Suppressor macrophage treated with lipopolysaccharide for 1 hour (primary cell): ENCODE data around the gene PLA2R1.
A peak's percentile ranks its signal among the peaks of the same experiment; 100 is the strongest.
"Not testable (repeated sequence)": the region's sequence is repeated elsewhere in the genome, so short reads cannot be mapped to it uniquely, and the experiment has no call there.

Experiments used
- DNase-seq, 3 donors: peaks; one replicate each; pipeline ENCODE4 v3.0.0-alpha.2; 2020 to 2022

The PLA2R1 gene

DNA sequence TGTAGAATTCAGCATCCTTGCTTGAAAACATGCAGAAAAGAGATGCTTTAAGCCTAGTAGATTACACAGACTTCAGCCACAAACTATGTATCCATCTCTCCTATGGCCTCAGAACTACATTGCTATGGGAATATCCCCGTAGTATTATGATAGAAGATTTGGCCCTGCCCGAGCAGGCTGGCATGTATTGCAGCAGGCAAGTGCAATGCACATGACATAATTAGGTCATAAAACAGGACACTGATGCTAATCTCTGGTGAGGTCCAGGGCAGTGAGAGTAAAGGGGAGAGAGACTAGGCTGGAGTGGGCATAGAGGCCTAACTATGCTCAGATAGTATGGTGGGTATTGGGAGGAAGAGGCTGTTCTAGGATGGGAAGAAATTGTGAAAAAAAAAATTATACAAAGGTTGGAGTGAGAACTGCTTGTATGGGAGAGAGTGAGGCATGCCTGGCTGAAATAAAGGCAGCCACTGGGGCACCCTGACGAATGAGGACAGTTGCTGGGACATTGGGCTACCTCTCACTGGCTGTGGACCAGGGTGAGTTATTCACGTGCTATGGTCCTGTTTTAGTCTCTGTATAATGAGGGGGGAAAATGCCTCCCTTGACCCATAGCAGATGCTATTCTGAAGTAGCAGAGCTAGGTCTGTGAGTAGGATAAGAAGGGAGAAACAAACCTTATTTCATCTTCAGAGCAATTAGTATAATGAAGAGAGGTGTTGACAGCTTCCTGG lies 1.6 kb upstream of the PLA2R1 start:
- DNase-seq, result no peak

DNA sequence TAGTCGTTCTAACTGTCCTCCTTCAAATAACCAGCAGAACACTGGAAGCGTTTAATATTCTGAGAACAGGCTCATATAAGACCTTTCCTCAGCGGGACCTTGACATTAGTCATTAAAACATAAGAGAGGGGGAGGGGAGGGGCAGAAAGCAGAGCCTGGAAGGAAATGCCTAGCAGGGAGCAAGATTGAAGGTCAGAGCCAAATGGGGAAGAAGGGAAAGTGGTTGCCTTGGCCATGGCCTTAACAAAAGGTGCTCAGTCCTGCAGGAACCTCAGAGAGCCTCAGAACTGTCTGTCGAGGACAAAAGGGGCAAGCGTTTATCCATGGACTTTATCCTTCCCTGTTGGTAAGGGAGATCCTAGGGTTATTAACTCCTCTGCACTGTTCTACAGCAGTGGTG lies 856 bp upstream of the PLA2R1 start:
- DNase-seq, result peak in 2 of 3 donors; percentile 9 to 11

DNA sequence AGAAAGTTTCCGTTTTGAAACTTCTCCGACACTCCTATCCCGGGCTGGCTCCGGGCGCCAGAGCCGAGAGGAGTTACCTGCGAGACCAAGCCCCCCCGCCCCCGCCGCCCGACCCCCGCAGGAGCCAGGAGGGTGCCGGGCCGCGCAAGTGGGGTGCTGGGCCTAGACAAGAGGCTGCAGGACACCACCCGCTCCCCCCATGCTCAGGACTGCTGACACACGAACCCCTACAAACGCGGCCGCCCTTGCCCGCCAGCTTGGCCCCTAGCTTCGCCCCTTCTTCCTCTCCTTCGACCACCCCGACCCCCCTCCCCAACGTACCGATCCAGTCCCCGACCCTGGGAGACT lies 497 bp downstream of the PLA2R1 start:
- DNase-seq, result peak in 2 of 3 donors; percentile 3 to 16

DNA sequence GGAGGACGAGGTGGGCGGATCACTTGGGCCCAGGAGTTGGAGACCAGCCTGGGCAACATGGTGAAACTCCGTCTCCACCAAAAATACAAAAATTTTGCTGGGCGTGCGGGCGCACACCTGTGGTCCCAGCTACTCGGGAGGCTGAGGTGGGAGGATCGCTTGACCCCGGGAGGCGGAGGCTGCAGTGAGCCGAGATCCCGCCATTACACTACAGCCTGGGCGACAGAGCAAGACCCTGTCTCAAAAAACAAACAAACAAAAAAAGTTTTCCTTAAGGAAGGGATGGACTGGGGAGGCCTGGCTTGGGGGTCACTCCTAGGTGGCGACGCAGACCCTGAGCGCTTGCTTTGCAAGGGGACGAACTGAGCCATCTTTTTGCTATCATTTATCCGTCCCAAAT lies 882 bp downstream of the PLA2R1 start:
- DNase-seq, result no peak

DNA sequence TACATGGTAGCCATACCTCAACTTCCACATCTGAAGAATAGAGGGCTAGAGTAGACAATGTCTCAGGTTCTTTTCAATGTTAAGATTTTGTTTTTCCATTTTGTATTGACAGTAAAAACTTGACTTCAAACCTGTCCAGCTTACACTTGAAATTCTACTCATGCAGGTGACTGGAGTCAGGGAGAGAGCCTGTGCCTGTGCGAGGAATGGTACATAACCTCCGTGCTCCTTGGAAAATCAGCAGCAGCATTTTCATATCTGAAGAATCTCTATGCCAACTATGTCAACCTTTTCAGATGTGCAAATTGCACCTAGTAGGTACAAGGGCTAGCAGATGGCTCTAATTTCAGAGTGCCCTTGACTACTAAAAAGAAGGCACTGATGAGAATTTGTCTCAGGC lies 2.1 kb downstream of the PLA2R1 start:
- DNase-seq, result no peak

DNA sequence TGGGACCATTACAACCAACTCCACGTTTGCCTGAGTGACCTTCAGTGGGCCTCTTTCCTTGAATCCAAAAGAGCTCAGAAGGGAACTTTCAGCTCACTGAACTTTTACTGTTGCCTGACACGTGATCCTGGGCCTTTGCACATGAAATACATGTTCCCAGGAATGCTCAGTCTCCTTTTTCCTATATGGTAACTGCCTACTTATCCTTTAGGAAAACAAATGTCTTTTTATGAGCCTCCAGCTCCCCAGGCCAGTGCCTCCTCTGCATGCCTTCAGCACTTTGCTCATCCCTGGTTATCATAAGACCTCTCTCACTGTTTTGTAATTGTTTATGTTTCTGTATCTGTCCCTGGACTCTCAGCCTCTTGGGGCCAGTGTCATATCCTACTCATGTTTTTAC lies 5.1 kb downstream of the PLA2R1 start:
- no peak for DNase-seq

DNA sequence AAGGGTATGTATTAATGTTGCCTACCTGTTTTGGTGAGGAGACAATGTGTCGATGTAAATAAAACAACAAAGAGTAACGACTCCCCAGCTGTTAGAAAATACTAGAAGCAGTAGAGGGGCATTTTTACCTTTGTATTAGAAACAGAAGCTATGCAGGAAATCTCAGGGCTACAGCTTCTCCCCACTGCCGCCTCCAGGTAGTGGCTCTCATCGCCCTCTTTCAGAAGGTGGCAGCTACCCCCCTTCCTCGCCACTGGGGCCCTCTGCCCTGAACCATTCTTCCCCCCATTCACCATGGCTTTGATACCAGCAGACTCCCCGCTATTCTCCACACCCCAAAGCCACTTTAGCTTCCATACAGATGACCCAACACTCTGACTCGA lies 6.7 kb downstream of the PLA2R1 start:
- no peak for DNase-seq

DNA sequence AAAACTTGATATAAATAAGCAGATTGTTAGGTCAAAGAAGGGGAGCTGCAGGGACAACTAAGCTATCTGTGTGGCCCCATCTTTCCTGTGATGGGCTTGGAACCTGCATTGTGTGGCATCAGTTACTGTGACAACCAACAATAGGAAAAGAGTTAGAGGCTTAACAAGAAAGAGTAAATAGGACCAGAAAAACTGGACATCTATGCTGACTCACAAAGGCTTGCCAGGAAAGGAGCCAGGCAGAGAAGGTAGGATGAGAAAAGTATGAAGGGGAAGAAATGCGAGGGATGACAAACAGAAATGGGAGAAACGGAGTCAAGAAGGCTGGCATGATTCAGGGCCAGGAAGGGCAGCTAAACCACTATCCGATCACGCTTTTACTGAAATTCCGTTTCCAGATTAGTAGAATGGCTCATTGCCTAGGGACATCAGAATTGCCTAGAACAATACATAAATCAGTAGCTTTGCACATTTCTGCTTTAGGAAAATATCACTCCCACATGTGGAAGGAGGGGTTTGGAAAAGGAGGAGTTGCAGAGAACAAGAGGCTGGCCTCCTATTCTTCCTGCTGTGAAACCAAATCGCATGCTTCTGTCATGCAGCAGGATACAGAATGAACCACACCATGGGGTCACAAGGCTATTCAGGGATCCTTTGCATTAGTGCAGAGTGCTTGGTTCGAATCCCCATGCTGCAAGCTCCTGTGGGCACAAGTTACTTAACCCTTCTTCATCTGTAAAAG lies 7.3 kb downstream of the PLA2R1 start:
- no peak for DNase-seq

DNA sequence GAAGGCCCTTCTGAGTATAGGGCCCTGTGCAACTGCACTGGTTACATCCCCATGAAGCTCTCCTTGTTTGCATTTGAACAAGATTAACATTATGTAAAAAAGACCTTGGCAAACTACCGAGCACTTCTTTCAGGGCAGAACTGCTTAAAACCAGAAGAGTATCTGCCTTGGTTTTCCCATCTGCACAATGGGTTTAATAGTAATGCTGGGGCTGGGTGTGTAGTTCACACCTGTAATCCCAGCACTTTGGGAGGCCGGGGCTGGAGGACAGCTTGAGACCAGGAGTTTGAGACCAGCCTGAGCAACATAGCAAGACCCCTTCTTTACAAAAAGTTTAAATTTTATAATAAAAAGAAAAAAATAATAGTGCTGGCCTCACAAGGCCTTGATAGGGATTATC lies 8.5 kb downstream of the PLA2R1 start:
- no peak for DNase-seq

DNA sequence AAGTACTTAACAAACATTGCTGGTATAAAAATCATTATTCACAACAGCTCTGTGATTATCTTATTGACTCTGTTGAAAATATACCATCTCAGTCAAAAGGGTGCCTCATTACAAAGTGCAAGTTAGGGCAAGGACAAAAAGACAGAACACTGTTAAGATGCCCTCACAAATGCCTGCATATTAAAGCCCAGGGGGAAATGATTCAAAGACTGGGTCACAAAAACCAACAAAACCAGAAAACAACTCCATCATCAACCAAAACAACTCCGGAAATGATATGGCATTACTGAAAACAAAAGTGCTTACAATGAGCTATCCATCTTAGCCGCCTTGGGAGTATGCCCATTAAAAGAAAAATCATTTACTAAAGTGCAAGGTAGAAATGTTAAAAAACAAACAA lies 9.9 kb downstream of the PLA2R1 start:
- DNase-seq, result no peak

DNA sequence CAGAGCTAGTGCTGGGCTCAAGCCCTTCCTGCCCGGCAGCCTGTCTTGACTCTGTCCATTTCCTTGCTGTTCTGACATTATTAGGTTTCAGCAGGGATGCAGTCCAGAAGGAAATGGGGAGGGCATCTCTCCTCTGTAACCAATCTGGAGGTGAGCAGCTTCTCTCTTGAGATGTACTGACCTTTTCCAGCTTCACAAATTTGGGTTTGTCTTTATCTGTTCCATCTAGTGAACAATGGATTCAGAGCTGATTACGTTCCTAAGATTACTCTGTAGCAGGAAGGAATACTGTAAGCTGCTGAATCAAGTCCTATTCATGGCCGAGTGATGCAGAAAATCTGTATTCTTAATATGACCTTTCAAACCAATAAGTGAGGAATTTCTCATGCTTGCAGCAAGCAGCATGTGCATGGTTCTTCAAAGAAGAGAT lies 11.0 kb downstream of the PLA2R1 start:
- DNase-seq, result no peak

DNA sequence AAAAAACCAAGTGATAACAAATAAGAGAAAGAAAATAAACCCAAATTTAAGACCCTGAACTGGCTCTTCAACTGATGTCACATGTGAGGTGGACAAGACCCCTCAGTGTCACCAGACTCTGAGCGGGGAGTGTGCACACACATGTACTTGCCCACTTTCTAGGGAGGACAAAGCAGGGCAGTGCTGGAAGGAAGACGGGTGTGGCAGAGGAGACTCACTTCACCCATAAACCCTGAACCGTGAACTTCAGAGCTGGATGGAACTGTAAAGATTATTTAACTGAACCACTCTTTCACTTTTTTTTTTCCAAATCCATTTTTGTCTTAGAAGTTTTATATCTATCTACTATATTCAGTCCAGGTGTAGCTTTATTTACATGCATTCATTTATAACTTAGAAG lies 12.3 kb downstream of the PLA2R1 start:
- DNase-seq, result no peak

DNA sequence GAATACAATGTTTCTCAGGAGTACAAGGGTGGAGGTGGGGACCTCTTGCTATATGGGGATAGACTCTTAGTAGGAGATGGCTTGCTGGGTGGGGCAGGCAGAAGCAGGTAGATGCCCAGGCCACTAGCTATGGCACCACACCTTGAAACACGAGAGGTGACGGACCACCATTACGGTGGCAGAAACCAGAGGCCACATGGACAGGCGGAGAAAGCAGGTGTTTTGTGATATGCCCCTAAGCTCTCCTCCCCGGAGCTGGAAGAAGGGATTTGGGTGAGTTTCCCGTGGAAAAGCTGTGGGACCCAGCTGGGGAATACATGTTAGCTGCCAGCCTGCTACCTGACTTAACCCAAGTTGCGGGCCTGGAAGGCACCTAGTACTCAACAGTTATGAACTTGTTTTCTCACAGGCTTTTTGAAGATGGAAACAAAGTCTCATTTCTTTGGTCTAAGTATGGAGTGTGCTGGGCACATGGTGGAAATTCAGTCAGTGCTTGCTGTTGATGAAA lies 16.7 kb downstream of the PLA2R1 start:
- DNase-seq, result no peak

DNA sequence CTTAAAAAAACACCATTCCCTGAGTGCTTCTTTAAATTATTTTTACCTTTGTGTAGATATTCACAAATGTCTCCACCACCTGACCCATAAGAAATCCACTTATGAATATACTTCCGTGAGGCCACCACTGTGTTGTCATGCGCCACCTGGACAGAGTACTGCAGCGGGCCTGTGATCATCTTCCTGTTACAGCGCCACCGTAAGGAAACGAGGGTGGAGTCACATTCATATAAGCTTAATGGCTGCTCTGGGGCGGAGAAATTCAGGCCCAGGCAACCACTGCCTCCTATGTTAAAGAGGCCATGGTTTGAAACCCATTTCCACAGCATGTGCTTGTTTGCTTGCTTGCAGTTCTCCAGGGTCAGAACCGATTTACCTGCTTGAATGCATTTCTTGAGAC lies 17.7 kb downstream of the PLA2R1 start:
- no peak for DNase-seq

DNA sequence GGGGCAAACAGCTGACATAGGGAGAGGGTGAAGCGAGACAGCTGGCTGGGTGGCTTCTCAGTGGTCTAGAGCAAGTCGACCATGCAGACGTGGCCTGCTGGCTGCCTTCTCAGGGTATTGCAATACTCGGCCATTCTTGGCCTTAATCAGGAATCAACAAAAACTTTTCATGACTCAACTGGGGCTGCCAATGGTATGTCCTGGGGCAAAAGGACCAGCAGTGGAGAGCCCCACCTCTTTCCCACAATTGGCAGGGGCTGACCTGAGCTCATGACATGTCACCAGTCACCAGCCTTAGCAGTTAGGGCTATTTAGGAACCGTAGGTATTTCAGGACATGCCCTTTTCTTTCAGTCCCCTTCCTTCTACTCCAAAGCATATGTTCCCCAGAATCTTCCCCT lies 19.1 kb downstream of the PLA2R1 start:
- peak in 1 of 3 donors; percentile 6 for DNase-seq

DNA sequence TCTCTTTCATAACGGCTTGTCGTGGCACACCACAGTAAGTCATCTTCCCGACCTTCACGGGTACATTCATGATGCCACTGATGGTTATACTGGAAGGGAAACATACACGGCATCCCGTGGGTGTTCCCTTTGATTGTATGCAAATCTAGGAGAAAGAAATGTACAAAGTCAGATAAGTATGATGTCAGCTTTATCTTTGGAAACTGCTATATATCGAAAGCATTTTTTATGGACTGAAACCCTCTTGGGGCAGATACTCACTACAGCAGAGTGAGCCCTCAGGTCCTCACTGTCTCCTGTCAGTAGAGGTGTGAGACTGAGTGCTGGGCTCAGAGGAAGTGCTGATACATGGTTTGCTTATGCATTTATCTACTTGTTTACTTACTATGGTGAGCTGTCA lies 20.4 kb downstream of the PLA2R1 start:
- DNase-seq, result peak; percentile 17 to 35 (median 26)

DNA sequence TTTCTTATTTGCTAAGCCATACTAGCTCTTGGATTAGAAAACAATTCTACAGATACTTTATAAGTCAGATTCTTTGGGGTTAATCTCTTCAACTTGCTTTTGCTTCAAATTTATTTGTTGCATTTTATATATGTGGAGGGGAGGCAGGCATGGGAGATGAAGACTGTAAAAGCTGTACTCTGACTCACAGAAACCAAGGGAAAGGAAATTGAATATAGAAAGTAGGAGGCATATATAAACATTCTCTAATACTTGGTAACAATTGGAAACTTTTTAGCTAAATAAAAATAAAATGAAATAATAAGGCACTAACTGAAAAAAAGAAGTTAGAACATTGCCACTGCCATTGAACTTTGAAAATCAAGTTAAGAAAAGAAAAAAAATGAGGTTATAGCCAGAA lies 21.3 kb downstream of the PLA2R1 start:
- no peak for DNase-seq

DNA sequence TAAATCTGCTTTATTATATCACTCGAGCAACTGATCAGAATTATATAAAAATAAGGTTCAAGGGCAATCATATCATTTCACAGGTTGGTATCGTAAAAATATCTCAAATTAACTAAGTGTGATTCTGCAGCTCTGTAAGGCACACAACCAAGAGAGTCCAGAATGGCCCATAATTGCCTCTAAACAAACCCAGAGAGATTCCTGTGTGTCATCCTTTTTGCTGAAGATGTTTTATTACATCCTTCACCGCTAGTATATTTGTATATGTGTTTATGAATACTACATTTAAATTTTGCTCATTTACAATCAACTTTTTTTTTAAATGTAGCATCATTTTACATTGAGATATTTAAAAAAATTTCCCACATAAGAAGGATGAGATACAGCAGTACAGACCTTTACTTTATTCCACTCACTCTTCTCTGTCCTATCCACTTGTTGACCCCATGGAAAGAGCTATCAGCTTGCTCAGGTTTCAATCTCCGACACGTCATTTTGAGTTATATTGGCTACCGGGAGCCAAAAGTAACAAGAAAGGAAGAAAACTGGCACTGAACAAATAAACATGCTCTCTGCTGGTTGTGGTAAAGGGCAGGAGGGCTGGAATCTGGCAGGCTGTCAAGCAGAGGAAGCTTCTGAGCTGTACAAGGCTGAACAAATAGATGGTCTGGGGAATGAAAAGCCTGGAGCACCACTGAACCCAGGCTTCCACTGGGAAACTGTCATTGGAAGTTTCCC lies 23.1 kb downstream of the PLA2R1 start:
- no peak for DNase-seq

DNA sequence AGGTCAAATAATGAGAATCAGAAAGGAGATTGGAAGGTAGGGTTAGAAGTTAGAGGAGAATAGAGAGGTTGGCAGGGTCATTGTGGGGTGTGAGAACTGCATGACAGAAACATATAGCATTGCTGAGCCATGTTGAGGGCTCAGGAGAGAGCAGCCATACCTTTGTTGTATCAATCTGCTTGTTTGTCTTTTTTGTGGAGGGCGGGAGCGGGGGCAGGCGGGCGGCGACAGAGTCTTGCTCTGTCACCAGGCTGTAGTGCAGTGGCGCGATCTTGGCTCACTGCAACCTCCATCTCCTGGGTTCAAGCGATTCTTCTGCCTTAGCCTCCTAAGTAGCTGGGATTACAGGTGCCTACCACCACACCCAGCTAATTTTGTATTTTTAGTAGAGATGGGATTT lies 23.8 kb downstream of the PLA2R1 start:
- not testable (repeated sequence) for DNase-seq

DNA sequence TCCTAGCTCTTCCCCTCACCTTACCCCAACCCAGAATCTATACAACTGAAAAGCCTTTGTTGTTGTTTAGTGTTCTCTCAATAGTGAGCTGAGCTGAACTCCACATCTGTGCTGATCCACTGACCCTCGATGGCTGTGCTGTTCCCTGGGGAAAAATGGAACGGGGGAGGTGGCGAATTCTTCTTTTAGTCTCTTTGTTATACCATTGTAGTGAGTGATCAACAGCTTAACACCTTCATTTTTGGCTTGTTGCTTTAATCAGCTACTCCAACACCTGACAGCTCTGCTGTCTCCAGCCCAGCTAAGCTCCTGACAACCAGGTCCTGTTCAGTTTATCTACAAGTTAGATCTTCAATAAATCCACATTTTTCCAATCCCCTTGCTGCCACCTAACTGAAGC lies 25.7 kb downstream of the PLA2R1 start:
- no peak for DNase-seq

DNA sequence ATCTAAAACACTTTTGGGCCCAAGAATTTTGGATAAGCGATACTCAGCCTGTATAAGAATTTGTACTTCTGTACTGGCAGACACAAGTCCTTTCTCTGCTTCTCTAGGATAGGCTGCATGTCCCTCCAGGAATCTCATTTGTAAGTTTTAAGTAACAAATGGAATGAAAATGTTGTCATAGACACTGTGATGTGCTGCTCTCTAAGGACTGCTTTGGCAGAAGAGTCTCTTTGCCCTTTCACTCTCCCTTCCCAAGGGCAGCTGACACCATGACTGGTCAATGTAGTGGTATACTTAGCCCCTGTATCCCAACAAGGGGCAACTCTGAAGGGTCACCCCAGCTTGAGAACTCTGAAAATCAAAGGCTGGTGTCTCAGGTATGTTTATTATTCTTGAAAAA lies 27.3 kb downstream of the PLA2R1 start:
- DNase-seq, result no peak

DNA sequence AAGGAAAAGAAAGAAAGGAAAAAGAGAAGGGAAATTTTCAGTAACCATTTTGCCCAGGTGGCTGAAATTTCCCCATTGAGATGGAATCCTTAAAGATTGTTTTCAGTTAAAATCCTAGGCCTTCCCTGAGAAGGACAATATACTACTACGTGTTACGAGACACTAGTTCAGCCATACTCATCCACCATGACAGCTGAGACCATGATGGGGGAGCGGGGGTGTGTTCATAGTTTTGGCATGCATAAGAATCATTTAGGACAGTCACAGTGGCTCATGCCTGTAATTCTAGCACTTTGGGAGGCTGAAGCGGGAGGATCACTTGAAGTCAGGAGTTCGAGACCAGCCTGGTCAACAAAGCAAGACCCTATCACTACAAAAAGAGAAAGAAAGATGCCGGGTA lies 28.0 kb downstream of the PLA2R1 start:
- no peak for DNase-seq

DNA sequence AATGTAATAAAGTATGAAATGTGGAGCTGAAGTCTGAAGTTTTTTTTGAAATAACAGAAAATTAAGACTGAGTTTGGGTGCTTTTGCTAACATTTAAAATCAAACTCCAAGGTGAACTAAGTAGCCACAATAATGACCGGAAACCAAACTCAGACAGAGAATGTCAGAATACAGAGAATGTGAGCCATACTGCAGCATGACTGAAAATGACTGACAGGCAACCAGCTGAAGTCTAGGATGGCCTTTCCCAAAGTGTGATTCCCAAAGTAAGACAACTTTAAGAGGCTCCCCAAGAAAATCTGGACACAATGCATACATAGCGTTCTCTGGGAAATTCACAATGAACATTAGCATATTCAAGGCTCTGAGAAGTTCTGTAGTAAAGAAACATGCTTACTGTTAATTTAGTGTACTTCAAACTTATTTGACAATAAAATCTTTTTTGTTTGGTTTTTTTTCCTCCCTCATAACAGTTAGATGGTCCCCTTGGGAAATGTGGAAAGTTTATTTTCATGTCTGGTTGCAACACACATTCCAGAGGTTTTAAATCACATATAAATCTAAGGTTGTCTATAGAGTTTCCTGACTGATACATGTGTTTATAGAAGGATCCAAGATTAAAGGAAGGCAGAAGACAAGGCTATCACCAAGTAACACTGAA lies 28.6 kb downstream of the PLA2R1 start:
- DNase-seq, result no peak
